Measurements from ENCODE around the gene TNNI3K. TPM values are rescaled to one million over a fixed set of nuclear protein-coding genes. Genes with fewer than 3 reads are reported as not detected.

The TNNI3K gene
- total RNA-seq, 1 experiment from 2014 or later, result not detected

GRCh38 chr1:74223453-74223852 is 11.7 kb upstream of the TNNI3K start:
- Histone ChIP-seq H3K36me3 (ENCODE audit: insufficient read depth, low read length, poor library complexity, severe bottlenecking) (no peaks in the 10 kb centered on the region), H3K4me3 (ENCODE audit: low read depth, low read length, poor library complexity, severe bottlenecking) (no peak overlapping the region), H3K9me3 (ENCODE audit: low read depth, low read length, poor library complexity, severe bottlenecking) (no peaks in the 10 kb centered on the region), H3K27me3 (replicated peaks; ENCODE audit: insufficient read depth, low read depth, low read length, poor library complexity) (no peaks in the 10 kb centered on the region), H3K4me1 (ENCODE audit: insufficient read depth, low read length, poor library complexity, severe bottlenecking) (no peaks in the 10 kb centered on the region), H3K27ac (ENCODE audit: low read depth, low read length, poor library complexity, severe bottlenecking) (no peak overlapping the region)
- CTCF ChIA-PET, result no interaction called here
- intact Hi-C loops (cut with micrococcal nuclease; ENCODE audit: unreplicated experiment), result no loop called here
- TF ChIP-seq EZH2 (IDR thresholded peaks at IDR 0.05; ENCODE audit: borderline replicate concordance, low read depth, low read length, poor library complexity, severe bottlenecking), result no peak
- TF ChIP-seq, protein P1, sequence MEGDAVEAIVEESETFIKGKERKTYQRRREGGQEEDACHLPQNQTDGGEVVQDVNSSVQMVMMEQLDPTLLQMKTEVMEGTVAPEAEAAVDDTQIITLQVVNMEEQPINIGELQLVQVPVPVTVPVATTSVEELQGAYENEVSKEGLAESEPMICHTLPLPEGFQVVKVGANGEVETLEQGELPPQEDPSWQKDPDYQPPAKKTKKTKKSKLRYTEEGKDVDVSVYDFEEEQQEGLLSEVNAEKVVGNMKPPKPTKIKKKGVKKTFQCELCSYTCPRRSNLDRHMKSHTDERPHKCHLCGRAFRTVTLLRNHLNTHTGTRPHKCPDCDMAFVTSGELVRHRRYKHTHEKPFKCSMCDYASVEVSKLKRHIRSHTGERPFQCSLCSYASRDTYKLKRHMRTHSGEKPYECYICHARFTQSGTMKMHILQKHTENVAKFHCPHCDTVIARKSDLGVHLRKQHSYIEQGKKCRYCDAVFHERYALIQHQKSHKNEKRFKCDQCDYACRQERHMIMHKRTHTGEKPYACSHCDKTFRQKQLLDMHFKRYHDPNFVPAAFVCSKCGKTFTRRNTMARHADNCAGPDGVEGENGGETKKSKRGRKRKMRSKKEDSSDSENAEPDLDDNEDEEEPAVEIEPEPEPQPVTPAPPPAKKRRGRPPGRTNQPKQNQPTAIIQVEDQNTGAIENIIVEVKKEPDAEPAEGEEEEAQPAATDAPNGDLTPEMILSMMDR (conservative IDR thresholded peaks at IDR 0.05; ENCODE audit: low read depth, low read length), result no peak
- no peak for DNase-seq (ENCODE audit: low spot score)
- BruUV-seq (replicated peaks), result no TSS peak
- POLR2A ChIA-PET (ENCODE audit: low non-redundant PET), result no interaction called here

DNA sequence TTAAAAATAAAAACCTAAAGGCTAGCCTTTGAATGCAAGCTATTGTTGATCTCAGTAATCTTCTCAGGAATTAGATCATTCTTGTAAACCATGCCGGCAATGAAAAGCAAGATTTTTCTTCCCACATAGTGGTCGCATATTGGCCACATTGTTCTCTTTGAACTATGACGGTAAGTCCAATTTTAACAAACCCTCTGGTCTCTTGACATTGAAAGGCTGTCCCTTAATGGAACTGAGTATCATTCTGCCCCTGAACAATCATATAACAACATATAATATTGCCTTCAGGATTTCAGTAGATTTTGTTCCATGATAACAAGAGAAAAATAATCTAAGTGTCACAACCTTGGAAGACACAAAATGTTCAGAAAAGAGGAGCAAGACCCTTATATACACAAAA is 1.3 kb downstream of the TNNI3K start:
- H3K27me3 ChIP-seq (replicated peaks; ENCODE audit: insufficient read depth, low read depth, low read length, poor library complexity), result no peaks in the 10 kb centered on the region
- intact Hi-C loops (cut with micrococcal nuclease; ENCODE audit: unreplicated experiment), result no loop called here
- no peaks in the 10 kb centered on the region for H3K36me3 ChIP-seq (ENCODE audit: insufficient read depth, low read length, poor library complexity, severe bottlenecking)
- TF ChIP-seq, protein P1 (conservative IDR thresholded peaks at IDR 0.05; ENCODE audit: low read depth, low read length), result no peak
- no peak for TF ChIP-seq EZH2 (IDR thresholded peaks at IDR 0.05; ENCODE audit: borderline replicate concordance, low read depth, low read length, poor library complexity, severe bottlenecking)
- CTCF ChIA-PET, result no interaction called here
- H3K27ac ChIP-seq (ENCODE audit: low read depth, low read length, poor library complexity, severe bottlenecking), result no peak overlapping the region
- no peak for DNase-seq (ENCODE audit: low spot score)
- H3K9me3 ChIP-seq (ENCODE audit: low read depth, low read length, poor library complexity, severe bottlenecking), result no peaks in the 10 kb centered on the region
- H3K4me1 ChIP-seq (ENCODE audit: insufficient read depth, low read length, poor library complexity, severe bottlenecking), result no peaks in the 10 kb centered on the region
- BruUV-seq (replicated peaks), result no TSS peak
- no peak overlapping the region for H3K4me3 ChIP-seq (ENCODE audit: low read depth, low read length, poor library complexity, severe bottlenecking)
- POLR2A ChIA-PET (ENCODE audit: low non-redundant PET), result no interaction called here

DNA sequence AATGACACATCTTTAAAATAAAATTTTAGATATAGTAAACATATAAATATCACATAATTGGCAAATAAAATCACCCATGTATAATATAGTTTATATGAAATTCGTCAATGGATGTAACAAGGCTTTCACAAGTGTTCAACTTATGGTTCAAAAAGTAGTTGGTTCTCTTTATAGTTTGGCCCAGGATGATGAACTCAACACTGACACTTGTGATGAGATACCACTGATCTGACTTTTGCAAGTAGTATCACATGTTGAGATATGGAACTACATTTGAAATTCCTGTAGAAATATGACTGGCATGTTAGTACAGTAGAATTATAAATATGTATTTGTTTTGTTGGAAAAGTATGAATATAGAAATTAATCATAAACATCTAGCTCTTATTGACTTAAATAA is 1.8 kb downstream of the TNNI3K start:
- intact Hi-C loops (cut with micrococcal nuclease; ENCODE audit: unreplicated experiment), result no loop called here
- no TSS peak for BruUV-seq (replicated peaks)
- H3K27me3 ChIP-seq (replicated peaks; ENCODE audit: insufficient read depth, low read depth, low read length, poor library complexity), result no peaks in the 10 kb centered on the region
- H3K36me3 ChIP-seq (ENCODE audit: insufficient read depth, low read length, poor library complexity, severe bottlenecking), result no peaks in the 10 kb centered on the region
- TF ChIP-seq, protein P1 (conservative IDR thresholded peaks at IDR 0.05; ENCODE audit: low read depth, low read length), result no peak
- TF ChIP-seq EZH2 (IDR thresholded peaks at IDR 0.05; ENCODE audit: borderline replicate concordance, low read depth, low read length, poor library complexity, severe bottlenecking), result no peak
- POLR2A ChIA-PET (ENCODE audit: low non-redundant PET), result no interaction called here
- no peak for DNase-seq (ENCODE audit: low spot score)
- H3K27ac ChIP-seq (ENCODE audit: low read depth, low read length, poor library complexity, severe bottlenecking), result no peak overlapping the region
- no peaks in the 10 kb centered on the region for H3K4me1 ChIP-seq (ENCODE audit: insufficient read depth, low read length, poor library complexity, severe bottlenecking)
- H3K9me3 ChIP-seq (ENCODE audit: low read depth, low read length, poor library complexity, severe bottlenecking), result no peaks in the 10 kb centered on the region
- CTCF ChIA-PET, result no interaction called here
- no peak overlapping the region for H3K4me3 ChIP-seq (ENCODE audit: low read depth, low read length, poor library complexity, severe bottlenecking)
